K562 (cell line): ENCODE results near the gene ZC3H10. TPM values are rescaled to one million over a fixed set of nuclear protein-coding genes. Genes with fewer than 3 reads are reported as not detected.

Experiments used
- DACH1 ChIP-seq: fragments of 450-650 bp; IDR thresholded peaks from 2 replicates; pipeline ENCODE4 v1.6.1; 2018; ENCODE audit not compliant: partially characterized antibody
- HNRNPH1 ChIP-seq: fragments of 200-400 bp; formaldehyde crosslinking; optimal IDR thresholded peaks from 2 replicates; pipeline ENCODE3; 2017; ENCODE audit warnings: low read depth, mild to moderate bottlenecking, low read length, moderate library complexity
- KDM2B ChIP-seq: fragments of 250-450 bp; sonication (Bioruptor Pico); IDR thresholded peaks from 2 replicates; pipeline ENCODE4 v1.8.0; 2021; ENCODE audit warnings: mild to moderate bottlenecking, moderate library complexity
- NFATC3 ChIP-seq: fragments of 450-650 bp; IDR thresholded peaks from 2 replicates; pipeline ENCODE4 v1.6.1; 2017; ENCODE audit warnings: mild to moderate bottlenecking
- NFIC ChIP-seq: fragments of 450-650 bp; IDR thresholded peaks from 2 replicates; pipeline ENCODE4 v1.6.1; 2017; ENCODE audit warnings: mild to moderate bottlenecking, inconsistent platforms
- RBM17 ChIP-seq: fragments of 200-400 bp; formaldehyde crosslinking; IDR thresholded peaks from 2 replicates; pipeline ENCODE4 v1.6.1; 2017; ENCODE audit warnings: low read depth, mild to moderate bottlenecking, low read length, borderline replicate concordance
- RBM34 ChIP-seq: fragments of 200-400 bp; formaldehyde crosslinking; IDR thresholded peaks from 2 replicates; pipeline ENCODE4 v1.6.1; 2018; ENCODE audit warnings: low read length, borderline replicate concordance; ENCODE audit not compliant: insufficient read depth
- SIX5 ChIP-seq, 2 experiments: IDR thresholded peaks; 2 replicates each; pipeline ENCODE4 v1.6.1; 2011; ENCODE audit warnings: low read length in 2 of 2, borderline replicate concordance in 1 of 2, low read depth in 1 of 2, mild to moderate bottlenecking in 1 of 2, moderate library complexity in 1 of 2; ENCODE audit not compliant: insufficient read depth in 1 of 2
- SLC30A9 ChIP-seq: fragments of 250-450 bp; sonication (Bioruptor Pico); IDR thresholded peaks from 2 replicates; pipeline ENCODE4 v1.8.0; 2022; ENCODE audit warnings: mild to moderate bottlenecking, moderate library complexity
- STAG1 ChIP-seq: sonication (generic); formaldehyde crosslinking; IDR thresholded peaks from 2 replicates; pipeline ENCODE4 v1.5.0; 2020; ENCODE audit warnings: missing genetic modification reagents, borderline replicate concordance
- ZC3H8 ChIP-seq: fragments of 450-650 bp; IDR thresholded peaks from 2 replicates; pipeline ENCODE4 v1.6.1; 2017
- ZNF184 ChIP-seq: sonication (generic); formaldehyde crosslinking; IDR thresholded peaks from 2 replicates; pipeline ENCODE4 v1.5.0; 2020; ENCODE audit warnings: missing genetic modification reagents
- ZNF318 ChIP-seq, 2 experiments: fragments of 450-650 bp; IDR thresholded peaks; 2 replicates each; pipeline ENCODE4 v1.6.1; 2016; ENCODE audit warnings: mild to moderate bottlenecking in 2 of 2, borderline replicate concordance in 1 of 2, low read depth in 1 of 2, moderate library complexity in 1 of 2
- ZNF589 ChIP-seq: fragments of 200-800 bp; sonication (Bioruptor generic); IDR thresholded peaks from 2 replicates; pipeline ENCODE4 v1.6.1; 2016; ENCODE audit warnings: low read depth, missing genetic modification characterization, missing compliant biosample characterization
- polyA plus RNA-seq, 8 experiments: library from polyadenylated mRNA; depleted of rRNA in 4 of 8; stranded (reverse) in 5 of 8; unstranded in 3 of 8; fragments of >200 nt; fragmentation: Nextera tagmentation in 2 of 8; fragmentation: Illumina TruSeq in 1 of 8; extraction: Ambion mirVana in 2 of 8; extraction: Trizol in 1 of 8; gene quantifications; 2 replicates each; pipeline versions ENCODE4 v1.2.1 to v1.2.3, GENCODE V29; 2011 to 2014; ENCODE audit warnings: inconsistent platforms in 1 of 8, missing spikeins in 1 of 8
- total RNA-seq, 7 experiments: library from RNA; depleted of rRNA in 6 of 7; stranded (reverse); fragments of >200 nt in 6 of 7; fragmentation: Illumina TruSeq in 2 of 7; extraction: Trizol in 2 of 7; gene quantifications; 2 replicates each; pipeline versions ENCODE4 v1.2.1 to v1.2.3, GENCODE V29; 2011 to 2021; ENCODE audit warnings: low replicate concordance in 1 of 7
- TF ChIP-seq, protein P1 (sequence below): sonication (generic); formaldehyde crosslinking; IDR thresholded peaks from 2 replicates; pipeline ENCODE4 v1.8.0; 2022; ENCODE audit warnings: mild to moderate bottlenecking, missing genetic modification reagents
- TF ChIP-seq, protein P2 (sequence below): sonication (generic); formaldehyde crosslinking; IDR thresholded peaks from 2 replicates; pipeline ENCODE4 v1.8.0; 2022; ENCODE audit warnings: mild to moderate bottlenecking, low read depth, missing genetic modification reagents

The ZC3H10 gene
- total and polyA plus RNA-seq, 9 of the 15 experiments (the other 6 are each of a cell fraction or from before 2014, with no cell fraction given): 0.31 to 4.1 (median 1.6) TPM

- TF ChIP-seq, protein P1, sequence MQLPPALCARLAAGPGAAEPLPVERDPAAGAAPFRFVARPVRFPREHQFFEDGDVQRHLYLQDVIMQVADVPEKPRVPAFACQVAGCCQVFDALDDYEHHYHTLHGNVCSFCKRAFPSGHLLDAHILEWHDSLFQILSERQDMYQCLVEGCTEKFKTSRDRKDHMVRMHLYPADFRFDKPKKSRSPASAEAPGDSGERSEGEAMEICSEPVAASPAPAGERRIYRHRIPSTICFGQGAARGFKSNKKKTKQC (CRISPR knock-in tag): no peak; the same call in 1 of the 2 replicates
- TF ChIP-seq RBM34 (no peak), HNRNPH1 (no peak), STAG1 (CRISPR knock-in tag) (peak; percentile 47), NFATC3 (peak; percentile 54; the same call in 1 of the 2 replicates), DACH1 (no peak), SLC30A9 (CRISPR knock-in tag) (no peak), RBM17 (no peak), ZC3H8 (no peak), SIX5 (IDR thresholded peaks at IDR 0.05; ENCODE audit: borderline replicate concordance in 1 of 2, insufficient read depth in 1 of 2, low read depth in 1 of 2, low read length in 2 of 2) (peak; percentile 29 to 36; a peak in 2 of 4 replicates), NFIC (peak; percentile 43; the same call in 1 of the 2 replicates), KDM2B (CRISPR knock-in tag) (no peak), ZNF184 (CRISPR knock-in tag) (no peak), ZNF318 (IDR thresholded peaks at IDR 0.05; ENCODE audit: borderline replicate concordance in 1 of 2, low read depth in 1 of 2) (peak in 1 of 2 experiments; percentile 30; a peak in 1 of 4 replicates), ZNF589 (no peak)
- TF ChIP-seq, protein P2, sequence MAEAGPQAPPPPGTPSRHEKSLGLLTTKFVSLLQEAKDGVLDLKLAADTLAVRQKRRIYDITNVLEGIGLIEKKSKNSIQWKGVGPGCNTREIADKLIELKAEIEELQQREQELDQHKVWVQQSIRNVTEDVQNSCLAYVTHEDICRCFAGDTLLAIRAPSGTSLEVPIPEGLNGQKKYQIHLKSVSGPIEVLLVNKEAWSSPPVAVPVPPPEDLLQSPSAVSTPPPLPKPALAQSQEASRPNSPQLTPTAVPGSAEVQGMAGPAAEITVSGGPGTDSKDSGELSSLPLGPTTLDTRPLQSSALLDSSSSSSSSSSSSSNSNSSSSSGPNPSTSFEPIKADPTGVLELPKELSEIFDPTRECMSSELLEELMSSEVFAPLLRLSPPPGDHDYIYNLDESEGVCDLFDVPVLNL: peak; percentile 90
These were observed at the start of gene ZC3H10 (continued) for GRCh38 chr12:56117778-56118687.
